HepG2 (cell line): Measurements from ENCODE around the gene SEPTIN11. TPM values are rescaled to one million over a fixed set of nuclear protein-coding genes. Genes with fewer than 3 reads are reported as not detected.

Source experiments
- ATAC-seq: fragments of 200-7000 bp; cut with Tn5 transposase; 3 replicates; pipeline ENCODE4 v1.9.1; 2020; ENCODE audit warnings: mild to moderate bottlenecking, moderate library complexity
- BruUV-seq: library from RNA; stranded (reverse); fragments of 400-500 nt; replicated peaks from 2 replicates; lab custom pipeline; 2021; lab: Mats Ljungman, UMichigan
- CTCF ChIA-PET: fragments of 300-600 bp; formaldehyde crosslinking; extraction: SDS; loops from one replicate; lab custom pipeline; 2021; ENCODE audit warnings: low total read pairs, inconsistent platforms, low intra/inter-chr PET ratio; lab: Yijun Ruan, JAX
- POLR2A ChIA-PET: fragments of 350-600 bp; sonication (Branson Sonifier 250); formaldehyde crosslinking; loops from one replicate; lab custom pipeline; 2020; ENCODE audit warnings: antibody characterized with exemption, inconsistent platforms; lab: Yijun Ruan, JAX
- DNase-seq: peaks from one replicate; pipeline ENCODE4 v3.0.0-alpha.2; 2015; ENCODE audit warnings: low spot score
- FAIRE-seq: peaks from 3 replicates; lab custom pipeline; 2011; peaks lifted over from hg19 to GRCh38; lab: Jason Lieb, UNC
- H2AFZ ChIP-seq: one replicate; pipeline ENCODE4 v1.6.1; 2011; ENCODE audit warnings: low read length, inconsistent platforms
- H3K27ac ChIP-seq: fragments of 300-600 bp; 3 replicates; pipeline ENCODE4 v1.8.0; 2011; ENCODE audit warnings: mixed run types, mild to moderate bottlenecking, mixed read lengths, low read length, inconsistent platforms; ENCODE audit not compliant: insufficient read depth; ENCODE audit errors: extremely low read length
- H3K27me3 ChIP-seq, 2 experiments: fragments of 200-600 bp in 1 of 2; 2 replicates in 1 of 2; 3 replicates in 1 of 2; pipeline versions ENCODE4 v1.6.0 to v1.8.0; 2011; ENCODE audit warnings: low read length in 2 of 2, mild to moderate bottlenecking in 2 of 2, moderate library complexity in 2 of 2, inconsistent platforms in 1 of 2; ENCODE audit not compliant: insufficient read depth in 2 of 2, control insufficient read depth in 1 of 2
- H3K36me3 ChIP-seq, 2 experiments: fragments of 200-600 bp in 1 of 2; replicated peaks in 1 of 2; 2 replicates in 1 of 2; 3 replicates in 1 of 2; pipeline versions ENCODE4 v1.5.1 to v1.8.0; 2011; ENCODE audit warnings: low read length in 2 of 2, inconsistent platforms in 1 of 2; ENCODE audit not compliant: insufficient read depth in 2 of 2, control insufficient read depth in 1 of 2
- H3K4me1 ChIP-seq: 2 replicates; pipeline ENCODE4 v1.5.1; 2012; ENCODE audit warnings: low read length, inconsistent platforms; ENCODE audit not compliant: insufficient read depth
- H3K4me2 ChIP-seq: 2 replicates; pipeline ENCODE4 v1.6.0; 2011; ENCODE audit warnings: low read depth, low read length, inconsistent platforms
- H3K4me3 ChIP-seq, 3 experiments: fragments of 200-600 bp in 1 of 3; sonication (generic), shearing (Covaris generic) in 1 of 3; replicated peaks in 1 of 3; 2 replicates each; pipeline ENCODE4 v1.5.1; 2011 to 2016; ENCODE audit warnings: low read length in 3 of 3, inconsistent platforms in 2 of 3, low read depth in 2 of 3, mild to moderate bottlenecking in 2 of 3, control low read depth in 1 of 3, mixed read lengths in 1 of 3; ENCODE audit not compliant: insufficient read depth in 1 of 3
- H3K79me2 ChIP-seq: one replicate; pipeline ENCODE4 v1.6.1; 2011; ENCODE audit warnings: low read length, inconsistent platforms; ENCODE audit not compliant: insufficient read depth
- H3K9ac ChIP-seq: 2 replicates; pipeline ENCODE4 v1.6.0; 2011; ENCODE audit warnings: mild to moderate bottlenecking, low read depth, low read length, inconsistent platforms; ENCODE audit not compliant: insufficient read depth
- H3K9me3 ChIP-seq: 2 replicates; pipeline ENCODE4 v1.5.1; 2012; ENCODE audit warnings: mild to moderate bottlenecking, low read length
- H4K20me1 ChIP-seq: 2 replicates; pipeline ENCODE4 v1.6.0; 2011; ENCODE audit warnings: inconsistent platforms, mild to moderate bottlenecking, low read length, moderate library complexity; ENCODE audit not compliant: insufficient read depth
- ADNP ChIP-seq: sonication (generic); formaldehyde crosslinking; IDR thresholded peaks from 2 replicates; pipeline ENCODE4 v1.4.0; 2020; ENCODE audit warnings: missing genetic modification reagents
- DPF2 ChIP-seq: sonication (generic); formaldehyde crosslinking; IDR thresholded peaks from 2 replicates; pipeline ENCODE4 v1.4.0; 2020; ENCODE audit warnings: mild to moderate bottlenecking, low read depth, missing genetic modification reagents, borderline replicate concordance
- EHMT2 ChIP-seq: fragments of 200-600 bp; sonication (generic); IDR thresholded peaks from 2 replicates; pipeline ENCODE4 v1.7.0; 2017; ENCODE audit warnings: antibody characterized with exemption, low read depth, low read length, borderline replicate concordance
- FOXA1 ChIP-seq, 2 experiments: fragments of 450-650 bp in 1 of 2; sonication (generic) in 1 of 2; formaldehyde crosslinking in 1 of 2; IDR thresholded peaks; 2 replicates each; pipeline versions ENCODE4 v1.4.0 to v1.6.1; 2016 to 2020; ENCODE audit warnings: missing genetic modification reagents in 1 of 2
- HHEX ChIP-seq: IDR thresholded peaks from 2 replicates; pipeline ENCODE4 v1.6.1; 2016; ENCODE audit warnings: control low read depth
- MLXIP ChIP-seq: sonication (generic); formaldehyde crosslinking; IDR thresholded peaks from 2 replicates; pipeline ENCODE4 v1.9.0; 2021; ENCODE audit warnings: missing genetic modification reagents, borderline replicate concordance
- ZBTB21 ChIP-seq: sonication (generic); formaldehyde crosslinking; IDR thresholded peaks from 2 replicates; pipeline ENCODE4 v1.4.0; 2020; ENCODE audit warnings: missing genetic modification reagents
- ZHX2 ChIP-seq, 2 experiments: sonication (generic) in 1 of 2; formaldehyde crosslinking in 1 of 2; IDR thresholded peaks; 2 replicates each; pipeline versions ENCODE4 v1.6.1 to v1.9.0; 2014 to 2022; ENCODE audit warnings: antibody characterized with exemption in 1 of 2, borderline replicate concordance in 1 of 2, inconsistent platforms in 1 of 2, low read depth in 1 of 2, missing genetic modification reagents in 1 of 2
- WGBS: methylation state at CpG from one replicate; pipeline ENCODE4 v1.1.6; 2017; ENCODE audit warnings: low lambda C conversion rate; 5-methylcytosine and 5-hydroxymethylcytosine counted together
- in situ Hi-C: cut with HindIII; loops from 2 replicates; pipeline ENCODE4 v1.10.0; 2017; ENCODE audit warnings: low pct_unique_long_range_greater_than_20kb; ENCODE audit not compliant: extremely low pct_ligation_motif_present
- intact Hi-C: fragments of 100-400 bp; cut with micrococcal nuclease; formaldehyde crosslinking; loops from one replicate; pipeline ENCODE4 v1.10.0; 2022; ENCODE audit not compliant: unreplicated experiment
- polyA plus RNA-seq, 8 experiments: library from polyadenylated mRNA; depleted of rRNA in 3 of 8; stranded (reverse) in 7 of 8; unstranded in 1 of 8; fragments of >200 nt; fragmentation: Illumina TruSeq in 4 of 8; extraction: Trizol in 4 of 8; gene quantifications; 2 replicates each; pipeline versions ENCODE4 v1.2.1 to v1.2.3, GENCODE V29; 2011 to 2016; ENCODE audit warnings: low read depth in 4 of 8, missing spikeins in 1 of 8, mixed read lengths in 1 of 8; ENCODE audit not compliant: insufficient read depth in 1 of 8
- total RNA-seq, 5 experiments: library from RNA; depleted of rRNA; stranded (reverse); fragments of >200 nt; fragmentation: Illumina TruSeq; extraction: Trizol; gene quantifications; 2 replicates each; pipeline ENCODE4 v1.2.3, GENCODE V29; 2016; ENCODE audit warnings: low read depth in 1 of 5
- TF ChIP-seq, protein P1 (sequence below): sonication (generic); formaldehyde crosslinking; IDR thresholded peaks from 2 replicates; pipeline ENCODE4 v1.4.0; 2020; ENCODE audit warnings: missing genetic modification reagents
- TF ChIP-seq, protein P2 (sequence below), 2 experiments: fragments of 450-650 bp in 1 of 2; sonication (generic) in 1 of 2; formaldehyde crosslinking; IDR thresholded peaks; 2 replicates each; pipeline versions ENCODE4 v1.5.0 to v1.8.0; 2020 to 2022; ENCODE audit warnings: mild to moderate bottlenecking in 1 of 2, missing genetic modification reagents in 1 of 2

The SEPTIN11 gene
- total and polyA plus RNA-seq, 2 of the 13 experiments (the other 11 are each of a cell fraction or from before 2014, with no cell fraction given): 28.9 to 47.3 TPM

- ATAC-seq (peak; percentile 86), FAIRE-seq (no peak), DNase-seq (peak; percentile 56)
- WGBS: 12% methylated on average over 7 of the region's 7 CpGs
- Histone ChIP-seq H3K36me3 (no peaks in the 10 kb centered on the region), H3K9me3 (no peaks in the 10 kb centered on the region), H3K27ac (no peak overlapping the region), H3K79me2 (no peaks in the 10 kb centered on the region), H3K4me1 (peaks cover 16% of the 10 kb centered on the region), H4K20me1 (no peaks in the 10 kb centered on the region), H3K4me2 (0 out of 2 replicates have a peak overlapping the region, but pooled peaks have one; percentile 4), H3K27me3 (no peaks in the 10 kb centered on the region), H3K9ac (no peak overlapping the region), H2AFZ (no peak overlapping the region), H3K4me3 (no peak overlapping the region)
- BruUV-seq: no TSS peak
- CTCF ChIA-PET: no interaction called here
- intact Hi-C loops: no loop called here
- POLR2A ChIA-PET: interaction anchor here (1.4 kb wide), 1 partner anchor 18 kb away, joined by 8 read pairs; the partner anchor contains the start of gene SEPTIN11
- in situ Hi-C loops: no loop called here
- TF ChIP-seq ZBTB21: no peak
- TF ChIP-seq ADNP: no peak
- TF ChIP-seq, protein P1, sequence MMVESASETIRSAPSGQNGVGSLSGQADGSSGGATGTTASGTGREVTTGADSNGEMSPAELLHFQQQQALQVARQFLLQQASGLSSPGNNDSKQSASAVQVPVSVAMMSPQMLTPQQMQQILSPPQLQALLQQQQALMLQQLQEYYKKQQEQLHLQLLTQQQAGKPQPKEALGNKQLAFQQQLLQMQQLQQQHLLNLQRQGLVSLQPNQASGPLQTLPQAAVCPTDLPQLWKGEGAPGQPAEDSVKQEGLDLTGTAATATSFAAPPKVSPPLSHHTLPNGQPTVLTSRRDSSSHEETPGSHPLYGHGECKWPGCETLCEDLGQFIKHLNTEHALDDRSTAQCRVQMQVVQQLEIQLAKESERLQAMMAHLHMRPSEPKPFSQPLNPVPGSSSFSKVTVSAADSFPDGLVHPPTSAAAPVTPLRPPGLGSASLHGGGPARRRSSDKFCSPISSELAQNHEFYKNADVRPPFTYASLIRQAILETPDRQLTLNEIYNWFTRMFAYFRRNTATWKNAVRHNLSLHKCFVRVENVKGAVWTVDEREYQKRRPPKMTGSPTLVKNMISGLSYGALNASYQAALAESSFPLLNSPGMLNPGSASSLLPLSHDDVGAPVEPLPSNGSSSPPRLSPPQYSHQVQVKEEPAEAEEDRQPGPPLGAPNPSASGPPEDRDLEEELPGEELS (CRISPR knock-in tag): peak; percentile 48; the same call in 1 of the 2 replicates
- no peak for TF ChIP-seq DPF2 (CRISPR knock-in tag)
- no peak for TF ChIP-seq FOXA1 (IDR thresholded peaks at IDR 0.05)
- TF ChIP-seq FOXA1 (CRISPR knock-in tag; IDR thresholded peaks at IDR 0.05): no peak
- TF ChIP-seq, protein P2, sequence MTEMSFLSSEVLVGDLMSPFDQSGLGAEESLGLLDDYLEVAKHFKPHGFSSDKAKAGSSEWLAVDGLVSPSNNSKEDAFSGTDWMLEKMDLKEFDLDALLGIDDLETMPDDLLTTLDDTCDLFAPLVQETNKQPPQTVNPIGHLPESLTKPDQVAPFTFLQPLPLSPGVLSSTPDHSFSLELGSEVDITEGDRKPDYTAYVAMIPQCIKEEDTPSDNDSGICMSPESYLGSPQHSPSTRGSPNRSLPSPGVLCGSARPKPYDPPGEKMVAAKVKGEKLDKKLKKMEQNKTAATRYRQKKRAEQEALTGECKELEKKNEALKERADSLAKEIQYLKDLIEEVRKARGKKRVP (CRISPR knock-in tag; IDR thresholded peaks at IDR 0.05): 0 out of 4 replicates have a peak, but pooled peaks of 1 of the 2 experiments have one; percentile 37
- TF ChIP-seq EHMT2: no peak
- no peak for TF ChIP-seq ZHX2 (IDR thresholded peaks at IDR 0.05; ENCODE audit: low read depth)
- TF ChIP-seq ZHX2 (CRISPR knock-in tag; IDR thresholded peaks at IDR 0.05; ENCODE audit: borderline replicate concordance): no peak
- TF ChIP-seq HHEX (CRISPR knock-in tag): 0 out of 2 replicates have a peak, but pooled peaks have one; percentile 41
- TF ChIP-seq MLXIP: no peak
Observed at GRCh38 chr4:76931576-76932276, 17.8 kb upstream of the SEPTIN11 start.
